Naive thymus-derived CD4-positive, alpha-beta T cell (primary cell): ENCODE data around the gene GOSR1. TPM values are rescaled to one million over a fixed set of nuclear protein-coding genes. Genes with fewer than 3 reads are reported as not detected.
"Not testable (repeated sequence)": the region's sequence is repeated elsewhere in the genome, so short reads cannot be mapped to it uniquely, and the experiment has no call there.

Experiments used
- ATAC-seq: fragments of 150-1000 bp; cut with Tn5 transposase; 2 replicates; pipeline ENCODE4 v1.10.0; 2021; ENCODE audit warnings: mild to moderate bottlenecking, moderate library complexity
- CTCF ChIA-PET: fragments of 350-600 bp; sonication (Branson Sonifier 250); formaldehyde crosslinking; loops from one replicate; lab custom pipeline; 2021; ENCODE audit warnings: antibody characterized with exemption; lab: Charles Lee
- POLR2A ChIA-PET: fragments of 350-600 bp; sonication (Branson Sonifier 250); formaldehyde crosslinking; loops from one replicate; lab custom pipeline; 2021; ENCODE audit warnings: antibody characterized with exemption, inconsistent platforms; lab: Charles Lee
- DNase-seq, 9 donors: peaks; one replicate each; pipeline versions ENCODE4 v3.0.0 to v3.0.0-alpha.2; 2020 to 2022; ENCODE audit warnings: mixed read lengths in 1 of 9
- H3K27ac ChIP-seq: one replicate; pipeline ENCODE4 v1.7.0; 2013; ENCODE audit warnings: mild to moderate bottlenecking, low read depth, low read length, moderate library complexity
- H3K27me3 ChIP-seq, 2 donors: one replicate each; pipeline ENCODE4 v1.7.0; 2013; ENCODE audit warnings: low read length in 2 of 2, mild to moderate bottlenecking in 2 of 2, moderate library complexity in 2 of 2; ENCODE audit not compliant: control insufficient read depth in 2 of 2, insufficient read depth in 2 of 2
- H3K36me3 ChIP-seq, 3 experiments: 1 replicate in 2 of 3; 2 replicates in 1 of 3; pipeline ENCODE4 v1.7.0; 2013; ENCODE audit warnings: low read length in 3 of 3, mild to moderate bottlenecking in 3 of 3, moderate library complexity in 1 of 3; ENCODE audit not compliant: insufficient read depth in 3 of 3, control insufficient read depth in 2 of 3
- H3K4me1 ChIP-seq, 2 donors: one replicate each; pipeline ENCODE4 v1.7.0; 2013; ENCODE audit warnings: low read length in 2 of 2, mild to moderate bottlenecking in 2 of 2, moderate library complexity in 1 of 2; ENCODE audit not compliant: control insufficient read depth in 2 of 2, insufficient read depth in 2 of 2
- H3K4me3 ChIP-seq: 2 replicates; pipeline ENCODE4 v1.7.0; 2013; ENCODE audit warnings: mild to moderate bottlenecking, low read length
- H3K9me3 ChIP-seq, 3 experiments: 1 replicate in 2 of 3; 2 replicates in 1 of 3; pipeline ENCODE4 v1.7.0; 2013; ENCODE audit warnings: low read length in 3 of 3; ENCODE audit not compliant: control insufficient read depth in 2 of 3
- H3K27ac Mint-ChIP-seq, 9 donors: one replicate each; pipeline ENCODE4 v1.8.0; 2020 to 2022; ENCODE audit warnings: mixed read lengths in 9 of 9, mild to moderate bottlenecking in 8 of 9, moderate library complexity in 5 of 9, inconsistent platforms in 2 of 9
- H3K27me3 Mint-ChIP-seq, 5 donors: one replicate each; pipeline ENCODE4 v1.8.0; 2021 to 2022; ENCODE audit warnings: mixed read lengths in 5 of 5, mild to moderate bottlenecking in 1 of 5
- H3K36me3 Mint-ChIP-seq, 5 donors: one replicate each; pipeline ENCODE4 v1.8.0; 2020 to 2022; ENCODE audit warnings: mixed read lengths in 5 of 5, mild to moderate bottlenecking in 3 of 5, inconsistent platforms in 1 of 5
- H3K4me1 Mint-ChIP-seq, 7 donors: one replicate each; pipeline ENCODE4 v1.8.0; 2020 to 2022; ENCODE audit warnings: mixed read lengths in 7 of 7, mild to moderate bottlenecking in 3 of 7, inconsistent platforms in 1 of 7
- H3K4me3 Mint-ChIP-seq, 10 donors: one replicate each; pipeline ENCODE4 v1.8.0; 2020 to 2022; ENCODE audit warnings: mild to moderate bottlenecking in 10 of 10, mixed read lengths in 10 of 10, moderate library complexity in 6 of 10, inconsistent platforms in 2 of 10
- H3K9me3 Mint-ChIP-seq, 11 donors: one replicate each; pipeline ENCODE4 v1.8.0; 2020 to 2022; ENCODE audit warnings: mixed read lengths in 11 of 11, mild to moderate bottlenecking in 4 of 11, inconsistent platforms in 1 of 11, moderate library complexity in 1 of 11
- intact Hi-C, 2 donors: fragments of 100-400 bp; cut with micrococcal nuclease; formaldehyde crosslinking; loops; one replicate each; pipeline ENCODE4 v1.15.1; 2023
- polyA plus RNA-seq, 2 donors: library from polyadenylated mRNA; unstranded; fragments of 300-500 nt; fragmentation: Illumina TruSeq; gene quantifications; one replicate each; pipeline ENCODE4 v1.2.3, GENCODE V29; 2021
- total RNA-seq, 6 experiments: library from RNA in 5 of 6; stranded (reverse) in 5 of 6; gene quantifications; 1 replicate in 5 of 6; 2 replicates in 1 of 6; pipeline ENCODE4 v1.2.3 and lab custom pipeline; 2021 to 2026

The GOSR1 gene
- total and polyA plus RNA-seq, 7 experiments from 2014 or later = 45.1 to 70.8 (median 62.9) TPM

GRCh38 chr17:30561766-30562165 lies 84.6 kb downstream of the GOSR1 start:
- H3K4me3 ChIP-seq, H3K27ac Mint-ChIP-seq, POLR2A ChIA-PET, H3K27ac ChIP-seq, H3K9me3 Mint-ChIP-seq, H3K36me3 Mint-ChIP-seq, H3K9me3 ChIP-seq, ATAC-seq, DNase-seq, H3K4me3 Mint-ChIP-seq, H3K4me1 ChIP-seq, H3K36me3 ChIP-seq, intact Hi-C loops, H3K4me1 Mint-ChIP-seq, H3K27me3 ChIP-seq, CTCF ChIA-PET: not testable (repeated sequence)
- H3K27me3 Mint-ChIP-seq = peaks cover 0 to 10% (median 0%) of the 10 kb centered on the region in 5 donors

DNA sequence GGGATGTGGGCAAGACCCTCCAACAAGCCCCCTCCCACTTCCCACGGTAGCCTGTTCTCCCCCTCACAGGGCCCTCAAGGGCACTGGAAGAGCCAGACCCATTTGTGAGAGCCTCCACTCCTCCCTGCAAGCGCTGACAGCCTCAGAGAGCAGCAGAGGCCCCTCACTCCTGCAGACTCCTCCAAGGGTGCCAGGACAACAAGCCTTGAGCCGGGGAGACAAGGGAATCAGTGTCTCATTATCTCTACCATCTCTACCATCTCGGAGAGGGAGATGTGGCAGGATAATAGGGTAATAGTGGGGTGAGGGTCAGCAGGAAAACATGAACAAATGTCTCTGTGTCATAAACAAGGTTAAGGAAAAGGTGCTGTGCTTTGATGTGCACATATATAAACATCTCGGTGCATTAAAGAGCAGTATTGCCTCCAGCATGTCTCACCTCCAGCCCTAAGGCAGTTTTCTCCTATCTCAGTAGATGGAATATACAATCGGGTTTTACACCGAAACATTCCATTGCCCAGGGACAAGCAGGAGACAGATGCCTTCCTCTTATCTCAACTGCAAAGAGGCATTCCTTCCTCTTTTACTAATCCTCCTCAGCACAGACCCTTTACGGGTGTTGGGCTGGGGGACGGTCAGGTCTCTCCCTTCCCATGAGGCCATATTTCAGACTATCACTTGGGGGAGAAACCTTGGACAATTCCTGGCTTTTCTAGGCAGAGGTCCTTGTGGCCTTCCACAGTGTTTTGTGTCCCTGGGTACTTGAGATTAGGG lies 86.1 kb downstream of the GOSR1 start:
- H3K27me3 ChIP-seq, H3K9me3 ChIP-seq, intact Hi-C loops, H3K27ac ChIP-seq, H3K36me3 ChIP-seq, H3K4me3 ChIP-seq, ATAC-seq, H3K4me1 Mint-ChIP-seq, H3K9me3 Mint-ChIP-seq, DNase-seq, H3K4me3 Mint-ChIP-seq, H3K36me3 Mint-ChIP-seq, CTCF ChIA-PET, POLR2A ChIA-PET, H3K4me1 ChIP-seq, H3K27ac Mint-ChIP-seq: not testable (repeated sequence)
- peaks cover 0 to 10% (median 0%) of the 10 kb centered on the region in 5 donors for H3K27me3 Mint-ChIP-seq

GRCh38 chr17:30563905-30564390 lies 86.7 kb downstream of the GOSR1 start:
- H3K27ac ChIP-seq, H3K36me3 Mint-ChIP-seq, H3K27me3 ChIP-seq, H3K36me3 ChIP-seq, POLR2A ChIA-PET, H3K4me1 Mint-ChIP-seq, H3K4me3 ChIP-seq, H3K9me3 Mint-ChIP-seq, H3K27ac Mint-ChIP-seq, H3K4me3 Mint-ChIP-seq, intact Hi-C loops, H3K4me1 ChIP-seq, DNase-seq, ATAC-seq, H3K9me3 ChIP-seq, CTCF ChIA-PET: not testable (repeated sequence)
- H3K27me3 Mint-ChIP-seq = peaks cover 0 to 10% (median 0%) of the 10 kb centered on the region in 5 donors

DNA sequence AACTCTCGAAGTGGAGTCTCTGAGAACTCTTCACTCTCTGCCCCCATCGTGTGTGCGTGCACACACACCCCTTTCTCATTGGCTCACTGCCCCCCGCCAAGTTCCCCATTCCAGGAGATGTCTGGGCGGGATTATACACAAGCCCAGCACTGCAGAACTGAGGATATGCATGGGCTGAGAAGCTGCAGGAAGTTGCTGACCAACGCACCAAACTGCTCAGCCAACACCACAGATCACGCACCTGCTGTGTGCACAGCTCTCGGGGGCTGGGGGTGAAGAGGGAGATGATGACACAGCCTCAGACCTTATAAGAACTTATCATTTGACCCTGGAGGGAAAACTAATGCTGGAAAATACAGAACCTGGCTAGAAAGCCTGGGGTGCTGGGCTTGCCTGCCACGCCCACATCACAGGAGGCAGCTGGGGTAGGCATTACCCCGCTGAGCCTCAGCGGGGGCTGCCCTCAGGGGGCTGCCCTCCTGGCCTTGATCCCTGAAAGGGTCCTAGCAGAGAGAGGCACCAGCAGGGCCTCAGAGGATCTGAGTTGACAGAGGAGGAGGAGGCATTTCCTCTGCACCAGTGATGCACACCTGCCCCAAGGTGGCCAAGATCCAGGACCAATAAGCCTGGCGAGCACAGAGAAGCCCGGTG lies 87.3 kb downstream of the GOSR1 start:
- H3K4me1 Mint-ChIP-seq, ATAC-seq, H3K27ac ChIP-seq, H3K9me3 ChIP-seq, H3K27ac Mint-ChIP-seq, H3K27me3 ChIP-seq, CTCF ChIA-PET, H3K36me3 ChIP-seq, H3K4me3 ChIP-seq, H3K36me3 Mint-ChIP-seq, H3K4me3 Mint-ChIP-seq, intact Hi-C loops, DNase-seq, H3K9me3 Mint-ChIP-seq, H3K4me1 ChIP-seq, POLR2A ChIA-PET: not testable (repeated sequence)
- H3K27me3 Mint-ChIP-seq = peaks cover 0 to 10% (median 0%) of the 10 kb centered on the region in 5 donors

DNA sequence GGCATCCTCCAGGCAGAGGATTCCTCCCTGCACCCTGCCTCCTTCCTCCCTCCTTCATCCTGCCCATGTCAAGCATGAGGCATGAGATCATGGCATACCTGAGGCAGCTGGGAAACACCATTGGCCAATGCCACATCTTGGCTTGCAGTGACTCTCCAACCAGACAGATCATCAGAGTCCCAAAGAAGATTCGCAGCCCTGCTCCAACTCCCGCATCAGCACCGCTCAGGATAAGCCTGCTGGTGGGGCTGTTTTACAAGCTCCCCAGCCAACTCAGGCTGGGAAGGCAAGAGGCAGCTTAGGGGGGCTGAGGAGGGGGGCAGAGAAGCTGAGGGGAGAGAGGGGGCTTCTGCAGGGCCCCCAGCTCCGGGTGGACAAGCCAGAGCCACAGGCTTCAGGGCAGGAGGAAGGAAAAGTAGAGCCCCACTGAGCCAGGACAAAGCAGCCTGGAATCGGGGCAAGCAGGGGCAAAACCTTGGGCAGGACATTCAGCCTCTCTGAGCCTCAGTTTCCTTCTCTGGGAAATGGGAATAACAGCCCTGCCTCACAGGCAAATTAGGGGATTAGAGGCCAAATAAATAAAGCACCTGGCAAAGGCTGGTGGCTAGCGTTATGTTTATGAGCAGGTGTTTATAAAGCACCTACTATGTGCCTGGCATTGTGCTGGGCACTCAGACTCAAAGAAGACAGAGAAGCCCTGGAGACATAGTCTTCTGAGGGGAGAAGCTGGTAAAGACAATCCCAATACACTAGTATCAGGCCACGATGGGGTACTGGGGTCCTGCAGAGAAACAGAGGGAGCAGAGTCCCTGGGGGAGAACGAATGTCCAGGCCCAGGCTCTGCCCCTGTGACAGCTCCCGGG lies 88.1 kb downstream of the GOSR1 start:
- Histone ChIP-seq H3K4me3 (no peak overlapping the region), H3K36me3 (no peaks in the 10 kb centered on the region), H3K4me1 (no peaks in the 10 kb centered on the region), H3K27ac (no peak overlapping the region), H3K27me3 (no peaks in the 10 kb centered on the region), H3K9me3 (no peaks in the 10 kb centered on the region)
- H3K9me3 Mint-ChIP-seq = no peaks in the 10 kb centered on the region
- intact Hi-C loops = no loop called here
- peaks cover 0 to 3% (median 0%) of the 10 kb centered on the region in 7 donors for H3K4me1 Mint-ChIP-seq
- ATAC-seq = no peak
- ChIA-PET CTCF (no interaction called here), POLR2A (no interaction called here)
- no peak for DNase-seq
- H3K27ac Mint-ChIP-seq = no peak overlapping the region
- no peaks in the 10 kb centered on the region for H3K36me3 Mint-ChIP-seq
- H3K4me3 Mint-ChIP-seq = no peak overlapping the region
- H3K27me3 Mint-ChIP-seq = peaks cover 0 to 10% (median 0%) of the 10 kb centered on the region in 5 donors

DNA sequence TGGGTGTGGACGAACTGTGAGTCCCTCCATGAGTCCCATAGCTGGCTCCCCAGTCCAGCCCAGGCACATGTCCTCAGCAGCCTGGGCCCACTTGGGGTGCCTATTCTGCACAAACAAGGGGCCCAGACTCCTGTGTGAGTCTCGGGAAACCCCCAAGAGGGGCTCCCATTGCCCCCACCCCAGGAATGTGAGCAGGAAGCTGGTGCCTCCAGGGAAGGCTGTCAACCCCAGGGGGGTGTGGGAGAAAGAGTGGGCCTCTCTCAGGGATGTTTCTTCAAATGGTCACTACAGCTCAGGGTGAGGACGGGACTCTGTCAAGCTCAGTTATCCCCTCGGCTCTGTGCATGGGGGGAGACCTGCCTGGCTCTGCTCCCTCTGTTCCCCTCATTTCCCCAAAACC lies 88.9 kb downstream of the GOSR1 start:
- H3K36me3 ChIP-seq, H3K9me3 Mint-ChIP-seq, CTCF ChIA-PET, H3K4me1 ChIP-seq, H3K36me3 Mint-ChIP-seq, ATAC-seq, H3K27ac Mint-ChIP-seq, H3K9me3 ChIP-seq, intact Hi-C loops, POLR2A ChIA-PET, H3K27ac ChIP-seq, H3K4me1 Mint-ChIP-seq, H3K27me3 ChIP-seq, H3K4me3 ChIP-seq, H3K4me3 Mint-ChIP-seq, DNase-seq: not testable (repeated sequence)
- H3K27me3 Mint-ChIP-seq = peaks cover 0 to 10% (median 0%) of the 10 kb centered on the region in 5 donors
